ENCODE data around the gene LRRC63.
"Not testable (repeated sequence)": the region's sequence is repeated elsewhere in the genome, so short reads cannot be mapped to it uniquely, and the experiment has no call there.

Gene LRRC63

DNA sequence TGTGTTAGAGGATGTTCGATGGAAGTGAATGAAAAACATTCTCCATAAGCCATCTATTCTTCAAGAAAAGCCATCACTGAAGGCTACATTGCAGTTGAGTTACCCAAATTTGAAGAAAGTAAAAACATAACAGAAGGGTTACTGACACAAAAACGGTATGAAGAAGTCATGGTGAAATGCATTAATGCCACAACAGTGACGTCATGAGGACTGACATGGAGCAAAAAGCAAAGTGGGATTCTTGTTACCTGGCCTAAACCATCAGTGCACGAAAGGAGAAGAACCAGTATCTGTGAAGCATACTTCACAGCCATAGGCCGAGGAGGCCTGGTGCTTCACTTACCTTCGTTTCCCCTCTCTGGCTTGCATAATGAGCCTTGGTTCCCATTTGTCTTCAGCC lies 58.7 kb downstream of the LRRC63 start:
- in situ Hi-C loops (cut with MboI; ENCODE audit: low sequenced_read_pairs, unreplicated experiment): no loop called here
- TF ChIP-seq, protein P1, sequence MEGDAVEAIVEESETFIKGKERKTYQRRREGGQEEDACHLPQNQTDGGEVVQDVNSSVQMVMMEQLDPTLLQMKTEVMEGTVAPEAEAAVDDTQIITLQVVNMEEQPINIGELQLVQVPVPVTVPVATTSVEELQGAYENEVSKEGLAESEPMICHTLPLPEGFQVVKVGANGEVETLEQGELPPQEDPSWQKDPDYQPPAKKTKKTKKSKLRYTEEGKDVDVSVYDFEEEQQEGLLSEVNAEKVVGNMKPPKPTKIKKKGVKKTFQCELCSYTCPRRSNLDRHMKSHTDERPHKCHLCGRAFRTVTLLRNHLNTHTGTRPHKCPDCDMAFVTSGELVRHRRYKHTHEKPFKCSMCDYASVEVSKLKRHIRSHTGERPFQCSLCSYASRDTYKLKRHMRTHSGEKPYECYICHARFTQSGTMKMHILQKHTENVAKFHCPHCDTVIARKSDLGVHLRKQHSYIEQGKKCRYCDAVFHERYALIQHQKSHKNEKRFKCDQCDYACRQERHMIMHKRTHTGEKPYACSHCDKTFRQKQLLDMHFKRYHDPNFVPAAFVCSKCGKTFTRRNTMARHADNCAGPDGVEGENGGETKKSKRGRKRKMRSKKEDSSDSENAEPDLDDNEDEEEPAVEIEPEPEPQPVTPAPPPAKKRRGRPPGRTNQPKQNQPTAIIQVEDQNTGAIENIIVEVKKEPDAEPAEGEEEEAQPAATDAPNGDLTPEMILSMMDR (IDR thresholded peaks at IDR 0.05; ENCODE audit: borderline replicate concordance, control extremely low read depth, extremely low read depth, insufficient read depth, missing control alignments): no peak
- DNase-seq (ENCODE audit: low spot score): no peak

DNA sequence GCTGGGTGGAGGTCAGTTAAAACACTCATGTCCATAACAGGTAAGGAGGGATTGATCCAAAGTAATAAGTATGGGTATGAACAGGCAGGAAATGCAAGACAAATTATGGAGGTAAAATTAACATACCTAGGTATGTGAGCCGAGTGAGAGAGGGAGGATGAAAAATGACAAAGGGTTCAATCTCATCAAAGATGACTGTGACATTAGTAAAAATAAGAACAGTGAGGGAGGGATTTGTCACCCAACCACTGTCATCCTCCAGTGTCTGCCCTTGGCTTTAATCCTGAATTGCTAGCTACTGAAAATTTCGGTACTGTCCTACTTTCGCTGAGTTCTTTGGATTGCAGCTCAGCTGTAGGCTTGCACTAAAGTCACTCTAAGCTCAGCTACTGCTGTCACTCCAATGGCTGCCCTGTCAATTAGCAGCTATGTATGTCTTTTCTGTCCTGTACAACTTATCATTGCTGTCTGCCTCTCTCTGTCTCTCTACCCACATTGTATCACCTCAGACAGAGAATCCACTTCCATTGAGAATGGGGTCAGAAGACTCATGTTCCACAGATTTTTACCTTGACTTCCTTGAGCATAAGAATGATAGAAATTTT lies 62.5 kb downstream of the LRRC63 start:
- in situ Hi-C loops (cut with MboI; ENCODE audit: low sequenced_read_pairs, unreplicated experiment): no loop called here
- TF ChIP-seq, protein P1 (IDR thresholded peaks at IDR 0.05; ENCODE audit: borderline replicate concordance, control extremely low read depth, extremely low read depth, insufficient read depth, missing control alignments): no peak
- DNase-seq (ENCODE audit: low spot score): no peak

DNA sequence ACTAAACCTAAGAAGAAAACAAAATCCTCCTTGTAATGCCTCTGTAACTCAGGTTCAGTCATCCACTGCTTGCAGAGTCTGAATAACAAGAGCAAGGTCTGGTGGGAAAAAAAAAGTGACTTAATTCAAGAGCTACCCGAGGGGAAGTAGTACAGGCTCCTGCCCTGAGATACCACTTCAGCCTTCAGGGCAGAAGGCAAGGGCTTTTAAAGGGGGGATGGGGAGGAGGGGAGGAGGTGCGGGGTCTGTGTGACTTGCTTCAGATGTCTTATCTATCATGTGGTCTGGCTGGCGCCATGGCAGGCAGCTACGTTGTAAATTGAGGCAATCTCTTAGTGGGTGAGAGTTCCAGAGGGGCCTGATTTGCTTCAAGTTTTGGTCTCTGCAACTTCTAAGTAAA lies 66.7 kb downstream of the LRRC63 start:
- DNase-seq (ENCODE audit: low spot score): no peak
- TF ChIP-seq, protein P1 (IDR thresholded peaks at IDR 0.05; ENCODE audit: borderline replicate concordance, control extremely low read depth, extremely low read depth, insufficient read depth, missing control alignments): no peak
- in situ Hi-C loops (cut with MboI; ENCODE audit: low sequenced_read_pairs, unreplicated experiment): no loop called here

DNA sequence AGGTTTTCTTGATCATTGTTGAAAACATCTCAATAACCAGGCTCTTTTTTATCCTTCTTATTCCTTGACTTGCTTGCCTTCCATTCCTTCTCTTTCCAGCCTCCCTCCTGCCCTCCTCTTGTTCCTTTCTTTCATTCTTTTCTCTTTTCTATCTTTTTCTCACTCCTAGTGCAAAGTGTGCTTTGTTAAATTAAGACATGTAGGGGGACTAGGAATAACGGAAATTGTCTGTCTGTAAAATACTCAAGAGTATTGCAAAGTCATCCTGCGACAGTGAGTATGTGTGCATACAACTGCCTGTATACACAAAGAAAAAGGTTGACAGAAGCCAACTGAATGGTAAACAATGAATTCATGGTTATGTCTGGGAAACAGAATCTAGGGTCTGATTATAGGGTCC lies 70.1 kb downstream of the LRRC63 start:
- in situ Hi-C loops (cut with MboI; ENCODE audit: low sequenced_read_pairs, unreplicated experiment): no loop called here

DNA sequence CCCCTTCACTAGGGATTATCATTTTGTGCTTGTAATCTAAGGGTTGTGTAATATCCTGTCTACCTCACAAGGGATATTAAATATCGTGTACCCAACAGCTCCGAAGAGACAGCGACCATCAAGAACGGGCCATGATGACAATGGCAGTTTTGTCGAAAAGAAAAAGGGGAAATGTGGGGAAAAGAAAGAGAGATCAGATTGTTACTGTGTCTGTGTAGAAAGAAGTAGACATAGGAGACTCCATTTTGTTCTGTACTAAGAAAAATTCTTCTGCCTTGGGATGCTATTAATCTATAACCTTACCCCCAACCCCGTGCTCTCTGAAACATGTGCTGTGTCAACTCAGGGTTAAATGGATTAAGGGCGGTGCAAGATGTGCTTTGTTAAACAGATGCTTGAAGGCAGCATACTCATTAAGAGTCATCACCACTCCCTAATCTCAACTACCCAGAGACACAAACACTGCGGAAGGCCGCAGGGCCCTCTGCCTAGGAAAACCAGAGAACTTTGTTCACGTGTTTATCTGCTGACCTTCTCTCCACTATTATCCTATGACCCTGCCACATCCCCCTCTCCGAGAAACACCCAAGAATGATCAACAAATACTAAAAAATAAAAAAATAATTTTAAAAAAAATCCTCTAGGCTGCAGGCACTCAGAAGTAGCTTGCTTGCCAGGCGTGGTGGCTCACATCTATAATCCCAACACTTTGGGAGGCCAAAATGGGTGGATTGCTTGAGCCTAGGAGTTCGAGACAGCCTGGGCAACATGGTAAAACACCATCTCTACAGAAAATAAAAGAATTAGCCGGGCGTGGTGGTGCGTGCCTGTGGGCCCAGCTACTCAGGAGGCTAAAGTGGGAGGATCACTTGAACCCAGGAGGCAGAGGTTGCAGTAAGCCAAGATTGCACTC lies 72.4 kb downstream of the LRRC63 start:
- in situ Hi-C loops (cut with MboI; ENCODE audit: low sequenced_read_pairs, unreplicated experiment); DNase-seq (ENCODE audit: low spot score): not testable (repeated sequence)

More for the DNA sequence above, 70.1 kb downstream of the LRRC63 start:
- TF ChIP-seq, protein P1 (IDR thresholded peaks at IDR 0.05; ENCODE audit: borderline replicate concordance, control extremely low read depth, extremely low read depth, insufficient read depth, missing control alignments): no peak
- no peak for DNase-seq (ENCODE audit: low spot score)

DNA sequence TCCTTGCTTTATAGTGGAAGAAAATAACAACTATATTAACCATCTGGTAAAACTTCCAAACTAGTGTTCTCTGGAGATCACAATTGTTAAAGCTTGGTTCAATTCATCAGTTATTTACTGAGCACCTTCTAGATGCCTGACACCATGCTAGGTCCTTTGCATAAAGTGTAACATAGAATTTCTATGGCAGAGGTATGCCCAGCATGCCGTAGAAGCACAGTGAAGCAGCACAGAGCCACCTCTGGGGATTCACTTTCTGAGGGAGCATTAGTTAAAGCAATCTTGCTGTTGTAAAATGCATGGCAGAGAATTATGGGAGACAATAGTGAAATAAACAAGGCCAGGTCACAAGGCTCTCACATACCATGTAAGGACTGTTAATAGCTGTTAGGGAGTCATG lies 75.2 kb downstream of the LRRC63 start:
- no peak for DNase-seq (ENCODE audit: low spot score)
- TF ChIP-seq, protein P1 (IDR thresholded peaks at IDR 0.05; ENCODE audit: borderline replicate concordance, control extremely low read depth, extremely low read depth, insufficient read depth, missing control alignments): no peak
- in situ Hi-C loops (cut with MboI; ENCODE audit: low sequenced_read_pairs, unreplicated experiment): no loop called here
